HG03025 (cell line): ENCODE results near the gene HOMER3.
"Not testable (repeated sequence)": the region's sequence is repeated elsewhere in the genome, so short reads cannot be mapped to it uniquely, and the experiment has no call there.

Source experiments
- ATAC-seq: cut with Tn5 transposase; IDR thresholded peaks from one replicate; pipeline ENCODE4 v1.9.1; 2021; ENCODE audit warnings: mild to moderate bottlenecking, moderate library complexity; ENCODE audit not compliant: unreplicated experiment, low FRiP score

The HOMER3 gene

GRCh38 chr19:18928018-18928805 is 12.8 kb downstream of the HOMER3 start:
- no peak for ATAC-seq

- no peak for ATAC-seq
Measured at GRCh38 chr19:18924684-18925213, 16.3 kb downstream of the HOMER3 start.

GRCh38 chr19:18922228-18922985 is 18.6 kb downstream of the HOMER3 start:
- no peak for ATAC-seq

- no peak for ATAC-seq
Measured at GRCh38 chr19:18921593-18921992, 19.4 kb downstream of the HOMER3 start.

- ATAC-seq: no peak
Measured at GRCh38 chr19:18920400-18920799, 20.6 kb downstream of the HOMER3 start.

GRCh38 chr19:18919900-18920214 is 21.2 kb downstream of the HOMER3 start:
- ATAC-seq: no peak

GRCh38 chr19:18919086-18919899 is 21.7 kb downstream of the HOMER3 start, which contains the start of the genes COPE and DDX49:
Gene COPE (minus strand): TSS chr19:18919387. CDS start chr19:18919348, 39 bp downstream.
Gene DDX49 (plus strand): TSS chr19:18919715. CDS start chr19:18919742, 27 bp downstream.
- ATAC-seq: peak; percentile 90

- ATAC-seq: not testable (repeated sequence)
Measured at GRCh38 chr19:18917593-18917992, 23.4 kb downstream of the HOMER3 start.

GRCh38 chr19:18915639-18916038 is 25.4 kb downstream of the HOMER3 start:
- no peak for ATAC-seq

- no peak for ATAC-seq
Measured at GRCh38 chr19:18913466-18913865, 27.6 kb downstream of the HOMER3 start.

- no peak for ATAC-seq
Measured at GRCh38 chr19:18912933-18913332, 28.1 kb downstream of the HOMER3 start.

- ATAC-seq: no peak
Measured at GRCh38 chr19:18910801-18911436, 30.1 kb downstream of the HOMER3 start.

GRCh38 chr19:18910010-18910409 is 31.0 kb downstream of the HOMER3 start:
- ATAC-seq: no peak

GRCh38 chr19:18908917-18909619 is 31.9 kb downstream of the HOMER3 start:
- ATAC-seq: no peak

GRCh38 chr19:18906605-18907519 is 34.2 kb downstream of the HOMER3 start:
- ATAC-seq: no peak

GRCh38 chr19:18905513-18906236 is 35.3 kb downstream of the HOMER3 start:
- no peak for ATAC-seq

GRCh38 chr19:18905058-18905456 is 36.0 kb downstream of the HOMER3 start:
- ATAC-seq: no peak
